ENCODE data around the gene S100A1. TPM values are rescaled to one million over a fixed set of nuclear protein-coding genes. Genes with fewer than 3 reads are reported as not detected.

The S100A1 gene
- total and polyA plus RNA-seq, 2 of the 8 experiments (the other 6 are each of a cell fraction or from before 2014, with no cell fraction given): 2.0 TPM; not detected in 1

GRCh38 chr1:153583976-153584375, 44.3 kb upstream of the S100A1 start:
- no peaks in the 10 kb centered on the region for H3K27me3 ChIP-seq (replicated peaks in 1 of 4; ENCODE audit: control insufficient read depth in 3 of 4, extremely low read depth in 1 of 4, insufficient read depth in 3 of 4, low read length in 3 of 4)
- no peak overlapping the region for H3K23ac ChIP-seq (ENCODE audit: insufficient read length)
- no peak overlapping the region for H2BK15ac ChIP-seq (ENCODE audit: low read length)
- no peaks in the 10 kb centered on the region for H3K79me1 ChIP-seq (ENCODE audit: low read depth, low read length)
- no peak overlapping the region for H3K18ac ChIP-seq (ENCODE audit: extremely low read depth, low read length)
- H3K36me3 ChIP-seq (ENCODE audit: control insufficient read depth in 2 of 4, insufficient read depth in 4 of 4, low read length in 3 of 4): no peaks in the 10 kb centered on the region
- H4K8ac ChIP-seq (ENCODE audit: extremely low read depth, insufficient read depth, low read length): no peak overlapping the region
- FAIRE-seq (peak; percentile 28), DNase-seq (ENCODE audit: low read depth in 1 of 2, low spot score in 2 of 2) (no peak)
- no peak overlapping the region for H4K5ac ChIP-seq (ENCODE audit: insufficient read length, low read depth, low read length)
- H3K23me2 ChIP-seq (ENCODE audit: low read depth, low read length): no peaks in the 10 kb centered on the region; the same call in 1 of the 2 replicates
- H3K56ac ChIP-seq (replicated peaks; ENCODE audit: insufficient read length, low read depth, low read length): no peak overlapping the region
- no peak overlapping the region for H2BK12ac ChIP-seq (ENCODE audit: low read depth, low read length)
- H3K4me1 ChIP-seq (replicated peaks in 1 of 4; ENCODE audit: control insufficient read depth in 3 of 4, insufficient read depth in 4 of 4, low read length in 3 of 4): no peaks in the 10 kb centered on the region
- no peak overlapping the region for H3K4me2 ChIP-seq (ENCODE audit: insufficient read depth in 1 of 2, low read depth in 2 of 2, low read length in 2 of 2)
- H4K91ac ChIP-seq (replicated peaks; ENCODE audit: insufficient read length, low read length): no peak overlapping the region
- ChIA-PET POLR2A (ENCODE audit: partially characterized antibody) (interaction anchor here (1.8 kb wide), 1 partner anchor 49 kb away, joined by 3 read pairs; the partner anchor contains the start of gene S100A6), CTCF (ENCODE audit: partially characterized antibody) (interaction anchor here (0.6 to 1.4 kb wide), 2 partner anchors 10 to 295 kb away, joined by 3 to 4 read pairs; no protein-coding TSS in a partner anchor)
- H3K9me3 ChIP-seq (ENCODE audit: insufficient read depth in 2 of 2, low read depth in 1 of 2, low read length in 1 of 2): peaks cover 0 to 2% of the 10 kb centered on the region in 2 experiments; a peak in 1 of 4 replicates
- H3K27ac ChIP-seq (ENCODE audit: low read depth, low read length): no peak overlapping the region
- no peak overlapping the region for H3K4me3 ChIP-seq (ENCODE audit: extremely low read depth in 1 of 4, insufficient read depth in 2 of 4, low read depth in 3 of 4, low read length in 4 of 4)
- H2BK120ac ChIP-seq (replicated peaks; ENCODE audit: low read depth, low read length): no peak overlapping the region
- no peak overlapping the region for H3K14ac ChIP-seq (ENCODE audit: insufficient read length)
- H3K9ac ChIP-seq (replicated peaks in 1 of 4; ENCODE audit: extremely low read depth in 1 of 4, low read depth in 3 of 4, low read length in 3 of 4): no peak overlapping the region
- H2BK5ac ChIP-seq (ENCODE audit: low read depth, low read length): no peak overlapping the region
- no peaks in the 10 kb centered on the region for H3K79me2 ChIP-seq (ENCODE audit: control insufficient read depth in 1 of 2, insufficient read depth in 2 of 2, low read length in 2 of 2)
- WGBS, 2 experiments (ENCODE audit: extremely low coverage in 1 of 2, insufficient coverage in 1 of 2, insufficient read length in 1 of 2, insufficient replicate concordance in 2 of 2, low coverage in 1 of 2, low lambda C conversion rate in 2 of 2, missing lambda C conversion rate in 1 of 2): 74% methylated on average over 2 of the region's 2 CpGs; no CpG with 5 or more reads in 1 of the 2 experiments
- H3K4ac ChIP-seq (replicated peaks; ENCODE audit: insufficient read length, low read depth, low read length): peak overlapping the region; percentile 53
- no peak overlapping the region for H2BK20ac ChIP-seq (ENCODE audit: low read length)
- H4K20me1 ChIP-seq (replicated peaks in 1 of 2; ENCODE audit: control insufficient read depth in 1 of 2, insufficient read depth in 2 of 2, low read length in 2 of 2): no peaks in the 10 kb centered on the region
- H2AK5ac ChIP-seq (ENCODE audit: low read depth, low read length): no peak overlapping the region
- no peak overlapping the region for H2AFZ ChIP-seq (ENCODE audit: low read length)
- TF ChIP-seq SIX5 (IDR thresholded peaks at IDR 0.05; ENCODE audit: low read depth, low read length) (no peak), SP2 (IDR thresholded peaks at IDR 0.05; ENCODE audit: low read length) (no peak), USF2 (IDR thresholded peaks at IDR 0.05; ENCODE audit: low read length) (no peak), GTF2F1 (IDR thresholded peaks at IDR 0.05; ENCODE audit: borderline replicate concordance, low read depth, low read length) (no peak), JUND (IDR thresholded peaks at IDR 0.05; ENCODE audit: low read length) (no peak), CTBP2 (IDR thresholded peaks at IDR 0.05; ENCODE audit: borderline replicate concordance, insufficient read depth, insufficient read length, low read length) (no peak), EZH2 (IDR thresholded peaks at IDR 0.05; ENCODE audit: low read depth, low read length, severe bottlenecking) (no peak), CBX5 (IDR thresholded peaks at IDR 0.05; ENCODE audit: low read depth, low read length) (no peak), ZNF274 (IDR thresholded peaks at IDR 0.05; ENCODE audit: borderline replicate concordance, extremely low read depth, low read length) (no peak), RNF2 (IDR thresholded peaks at IDR 0.05; ENCODE audit: borderline replicate concordance, low read depth, low read length, missing control alignments, poor library complexity, severe bottlenecking) (no peak), BCL11A (IDR thresholded peaks at IDR 0.05; ENCODE audit: low read depth in 2 of 2, low read length in 2 of 2) (no peak), SP1 (IDR thresholded peaks at IDR 0.05; ENCODE audit: low read depth, low read length) (no peak), CEBPB (IDR thresholded peaks at IDR 0.05; ENCODE audit: low read depth, low read length) (no peak)

Measured in H1 (cell line).